Measurements from ENCODE around the gene TBC1D32.
A peak's percentile ranks its signal among the peaks of the same experiment; 100 is the strongest.
"Not testable (repeated sequence)": the region's sequence is repeated elsewhere in the genome, so short reads cannot be mapped to it uniquely, and the experiment has no call there.

The TBC1D32 gene

DNA sequence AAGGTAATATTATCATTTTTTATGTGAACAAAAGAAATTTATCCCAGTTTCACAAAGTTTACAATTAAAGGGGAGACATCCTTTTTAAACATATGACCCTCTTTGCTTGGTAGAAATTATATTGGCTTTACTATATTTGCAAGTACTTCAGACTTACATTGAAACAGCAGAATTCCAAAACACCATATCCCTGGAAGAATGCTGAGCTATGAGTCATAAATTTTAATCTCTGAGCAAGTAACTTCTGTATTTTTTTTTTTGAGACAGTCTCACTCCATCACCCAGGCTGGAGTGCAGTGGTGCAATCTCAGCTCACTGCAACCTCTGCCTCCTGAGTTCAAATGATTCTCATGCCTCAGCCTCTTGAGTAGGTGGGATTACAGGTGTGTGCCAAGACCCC is 240.4 kb downstream of the TBC1D32 start:
- DNase-seq: no peak

DNA sequence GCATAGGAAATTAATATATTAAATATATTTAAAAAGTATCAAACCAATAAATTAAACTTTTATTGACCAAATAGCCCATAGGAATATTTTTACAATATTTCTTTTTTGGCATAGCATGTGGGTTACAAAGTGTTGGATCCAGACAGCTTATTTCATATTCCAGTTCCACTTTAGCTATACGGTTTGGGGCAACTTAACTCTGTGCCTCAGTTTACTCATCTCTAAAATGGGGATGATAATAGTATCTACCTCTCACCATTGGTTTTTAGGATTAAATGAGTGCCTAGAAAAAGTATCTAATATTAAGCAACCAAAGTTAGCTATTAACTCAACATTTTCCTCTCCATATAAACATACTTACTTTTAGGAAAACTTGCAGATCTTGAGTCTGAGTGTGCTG is 243.8 kb downstream of the TBC1D32 start:
- no peak for DNase-seq

DNA sequence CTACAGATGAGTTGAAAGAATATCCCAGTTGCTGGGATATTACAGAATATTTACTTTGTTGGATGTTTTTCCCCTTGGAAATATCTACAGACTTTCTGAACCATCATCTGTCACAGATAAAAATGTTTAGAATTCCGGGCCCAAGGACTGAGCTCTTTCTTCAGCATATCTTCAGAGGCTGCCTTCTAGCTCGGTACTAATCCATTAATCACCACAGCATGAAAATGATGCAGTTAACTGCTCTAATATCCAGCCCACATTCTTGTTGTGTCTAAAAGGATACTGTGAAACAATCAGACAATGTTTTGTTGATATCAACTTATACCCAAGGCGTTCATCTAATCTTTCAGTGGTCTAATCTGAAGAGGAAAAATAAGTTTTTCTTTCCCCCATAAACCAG is 247.4 kb downstream of the TBC1D32 start:
- no peak for DNase-seq

DNA sequence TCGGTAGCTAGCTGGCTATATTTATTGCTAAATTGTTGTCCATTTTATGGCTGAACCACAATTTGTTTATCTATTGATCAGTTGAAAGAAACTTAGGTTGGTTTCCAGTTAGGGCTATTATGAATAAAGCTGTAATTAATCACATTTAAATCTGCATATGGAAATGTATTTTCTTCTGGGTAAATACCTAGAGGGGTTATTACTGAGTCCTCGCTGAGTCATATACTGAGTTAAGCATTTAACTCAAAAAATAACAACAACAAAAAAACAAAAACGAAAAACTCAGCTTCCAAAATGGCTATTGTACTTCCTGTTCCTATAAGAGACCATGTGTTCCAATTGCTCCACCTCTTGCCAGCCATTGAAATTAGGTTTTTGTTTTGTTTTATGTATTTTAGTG is 258.2 kb downstream of the TBC1D32 start:
- no peak for DNase-seq

DNA sequence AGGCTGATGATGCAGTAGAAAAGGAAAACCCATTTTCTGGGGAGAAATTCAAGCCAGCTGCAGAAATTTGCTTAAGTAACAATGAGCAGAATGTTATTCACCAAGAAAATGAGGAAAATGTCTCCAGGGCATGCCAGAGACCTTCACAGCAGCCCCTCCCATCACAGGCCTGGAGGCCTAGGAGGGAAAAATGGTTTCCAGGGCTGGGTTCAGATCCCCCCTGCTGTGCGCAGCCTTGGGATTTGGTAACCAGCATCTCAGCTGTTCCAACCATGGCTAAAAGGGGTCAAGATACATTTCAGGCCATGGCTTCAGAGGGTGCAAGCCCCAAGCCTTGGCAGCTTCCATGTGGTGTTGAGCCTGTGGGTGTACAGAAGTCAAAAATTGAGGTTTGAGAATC is 265.5 kb downstream of the TBC1D32 start:
- not testable (repeated sequence) for DNase-seq

DNA sequence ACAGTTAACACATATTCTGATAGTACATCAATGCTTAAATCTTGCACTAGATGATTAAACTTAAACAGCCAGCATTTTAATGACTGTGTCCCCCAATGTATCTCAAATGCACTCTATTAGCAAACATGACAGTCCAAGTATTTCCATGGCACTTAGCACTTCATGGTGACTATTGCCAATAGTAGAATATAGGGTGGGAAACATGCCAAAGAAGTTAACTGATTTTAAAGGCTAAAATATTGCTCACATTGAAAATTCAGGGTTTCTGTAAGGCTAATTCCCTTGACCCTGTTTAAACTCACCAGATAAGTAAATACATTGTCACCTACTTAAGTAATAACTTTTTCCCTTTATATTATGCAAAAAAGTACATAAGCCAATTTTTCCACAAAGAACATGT is 266.9 kb downstream of the TBC1D32 start:
- no peak for DNase-seq

DNA sequence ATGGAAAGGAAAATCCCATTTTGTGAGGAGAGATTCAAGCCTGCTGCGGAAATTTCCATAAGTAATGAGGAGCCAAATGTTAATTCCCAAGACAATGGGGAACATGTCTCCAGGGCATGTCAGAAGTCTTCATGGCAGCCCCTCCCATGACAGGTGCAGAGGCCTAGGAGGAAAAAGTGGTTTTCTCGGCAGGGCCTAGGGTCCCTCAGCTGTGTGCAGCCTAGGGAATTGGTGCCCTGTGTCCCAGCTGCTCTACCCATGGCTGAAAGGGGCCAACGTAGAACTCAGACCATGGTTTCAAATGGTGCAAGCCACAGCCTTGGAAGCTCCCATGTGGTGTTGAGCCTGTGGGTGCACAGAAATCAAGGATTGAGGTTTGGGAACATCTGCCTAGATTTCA is 269.9 kb downstream of the TBC1D32 start:
- no peak for DNase-seq

DNA sequence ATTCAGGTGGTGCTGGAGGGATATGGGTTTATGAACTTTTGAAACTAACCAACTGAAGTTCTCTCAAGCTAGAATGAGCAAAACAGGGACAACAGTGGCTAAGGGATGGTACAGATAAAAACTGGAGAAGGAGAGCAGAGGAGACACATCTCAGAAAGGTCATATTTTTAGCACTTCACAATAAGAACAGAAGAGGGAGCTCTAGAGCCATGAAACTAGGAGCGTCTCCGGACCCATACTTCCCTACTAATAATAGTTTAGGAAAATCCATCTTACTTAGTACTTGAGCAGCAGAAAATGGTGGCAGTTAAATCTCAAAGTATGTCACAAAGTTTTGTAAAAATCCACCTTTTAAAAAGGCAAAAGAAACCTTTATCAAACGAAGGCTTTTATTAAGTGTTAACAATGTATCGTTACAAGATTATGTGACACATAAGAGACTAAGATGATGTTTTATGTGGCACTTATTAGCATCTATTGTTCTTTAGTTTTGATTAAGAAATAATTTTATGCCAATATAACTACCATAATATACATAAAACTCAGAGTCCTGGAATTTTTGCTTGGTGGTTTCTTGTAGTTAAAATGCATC is 278.6 kb downstream of the TBC1D32 start:
- DNase-seq: peak; percentile 30 to 35

DNA sequence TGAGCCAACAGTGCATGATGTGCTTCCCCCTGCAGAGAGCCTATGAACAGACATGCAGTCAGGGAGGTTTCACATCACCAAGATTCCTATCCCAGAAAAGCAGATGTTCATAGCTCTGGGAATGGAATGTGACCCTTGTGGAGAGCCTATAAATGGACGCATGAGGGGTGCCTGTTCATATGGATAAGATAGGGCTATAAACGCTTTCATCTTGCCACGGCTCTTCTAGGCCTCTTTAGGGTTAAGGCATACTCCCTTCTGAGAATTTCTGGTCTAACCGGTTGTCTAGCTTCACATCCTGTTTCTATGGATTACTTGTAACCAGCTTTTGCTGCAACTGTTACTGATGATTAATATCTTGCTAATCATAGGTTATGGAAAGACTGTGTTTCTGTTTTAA is 285.7 kb downstream of the TBC1D32 start:
- DNase-seq: not testable (repeated sequence)

DNA sequence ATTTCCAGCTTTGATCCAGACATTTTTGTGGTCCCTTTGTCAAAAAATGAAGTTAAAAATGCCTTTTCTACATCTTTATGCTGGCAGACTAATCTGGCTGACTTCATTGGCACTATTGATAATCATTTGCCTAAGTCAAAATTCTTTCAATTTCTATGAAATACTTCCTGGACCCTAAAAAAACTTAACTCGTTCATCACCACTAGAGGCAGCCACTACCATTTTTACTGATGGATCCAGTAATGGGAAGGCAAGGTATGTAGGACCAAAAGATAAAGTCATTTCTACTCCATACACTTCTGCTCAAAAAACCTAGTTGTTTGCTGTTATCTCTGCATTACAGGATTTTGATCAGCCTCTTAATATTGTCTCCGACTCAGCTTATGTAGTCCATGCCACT is 289.4 kb downstream of the TBC1D32 start:
- not testable (repeated sequence) for DNase-seq

DNA sequence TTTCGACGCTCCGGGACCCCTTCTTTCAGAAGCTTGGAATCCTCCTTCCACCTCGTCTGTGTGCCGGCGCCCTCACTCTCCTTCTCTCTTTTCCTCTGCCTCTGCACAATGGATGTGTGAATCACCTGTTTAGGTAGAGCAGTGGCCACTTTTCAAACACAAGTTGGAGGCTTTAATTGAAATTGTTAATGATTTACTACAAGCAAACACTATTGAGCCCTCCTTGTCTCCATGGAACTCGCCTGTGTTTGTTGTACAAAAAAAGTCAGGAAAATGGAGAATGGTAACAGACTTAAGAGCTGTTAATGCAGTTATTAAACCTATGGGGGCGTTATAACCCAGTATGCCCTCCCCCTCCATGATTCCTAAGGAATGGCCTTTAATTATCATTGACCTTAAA is 290.6 kb downstream of the TBC1D32 start:
- not testable (repeated sequence) for DNase-seq

DNA sequence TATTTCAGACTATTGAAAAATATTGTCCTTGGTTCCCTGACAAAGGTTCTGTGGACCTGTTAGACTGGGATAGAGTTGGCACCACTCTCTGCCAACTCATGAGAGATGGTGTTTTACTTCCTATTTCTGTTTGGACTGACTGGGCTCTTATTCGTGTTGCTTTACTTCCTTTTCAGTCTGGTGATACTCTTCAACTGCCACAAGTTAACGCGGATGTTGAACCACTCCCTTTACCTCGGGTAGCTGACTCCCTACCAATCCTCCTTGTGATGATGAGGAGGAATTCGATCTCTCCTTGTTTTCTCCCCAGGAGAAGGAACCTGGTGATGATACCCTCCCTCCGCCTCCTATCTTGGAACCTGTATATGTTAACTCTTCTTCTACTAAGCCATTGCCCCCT is 291.1 kb downstream of the TBC1D32 start:
- DNase-seq: not testable (repeated sequence)

DNA sequence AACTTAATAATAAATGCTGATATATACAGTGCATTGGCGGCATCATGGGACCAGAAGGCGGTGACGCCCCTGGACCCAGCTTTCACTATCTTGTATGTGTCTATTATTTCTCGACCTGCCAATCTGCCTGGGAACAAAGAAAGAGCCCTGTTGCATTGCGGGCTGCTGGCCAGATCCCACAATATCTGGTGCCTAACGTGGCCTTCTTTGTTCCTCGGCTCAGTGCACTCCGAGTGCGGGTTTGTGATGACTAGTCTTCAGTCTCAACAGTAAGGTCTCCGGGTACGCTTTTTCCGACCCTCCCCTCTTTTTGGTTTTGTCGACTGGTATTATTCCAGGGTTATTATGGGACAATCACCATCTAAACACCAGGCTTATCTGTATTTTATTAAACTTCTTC is 291.5 kb downstream of the TBC1D32 start:
- DNase-seq: no peak

DNA sequence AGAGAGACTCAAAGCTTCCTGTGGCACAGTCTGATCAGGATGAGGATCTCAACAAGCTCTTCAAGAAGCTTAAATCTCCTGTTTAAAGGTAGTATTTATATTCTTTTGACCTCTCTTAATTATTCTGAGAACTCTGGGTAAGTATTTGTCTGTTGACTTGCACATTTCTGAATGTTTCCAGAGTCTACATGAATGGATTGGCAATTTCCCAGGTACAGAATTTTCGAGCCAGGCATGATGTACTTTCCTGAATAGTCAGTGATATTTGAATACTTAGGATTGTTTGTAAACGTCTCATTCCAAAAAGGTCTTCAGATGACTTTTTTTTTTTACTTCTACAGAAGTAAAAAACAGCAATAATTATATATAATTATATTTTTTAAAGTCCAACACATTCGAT is 293.4 kb downstream of the TBC1D32 start:
- DNase-seq: no peak

DNA sequence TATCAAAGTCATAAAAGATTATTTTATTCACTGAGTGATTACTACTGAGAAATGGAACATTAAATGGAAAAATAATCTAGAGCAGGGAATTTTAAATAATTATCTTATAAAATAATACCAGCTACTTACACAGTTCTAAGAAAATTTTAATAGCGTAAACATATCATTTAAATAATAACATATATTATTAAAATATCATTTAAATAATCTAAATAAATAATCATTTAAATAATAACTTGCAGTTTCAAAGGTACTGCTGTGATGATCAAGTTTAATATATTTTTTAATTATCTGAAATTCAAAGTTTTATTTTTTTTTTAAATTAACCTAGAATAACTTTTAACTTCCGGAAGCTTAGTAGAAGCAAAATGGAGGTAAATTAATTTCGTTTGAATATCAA is 301.2 kb downstream of the TBC1D32 start:
- no peak for DNase-seq

DNA sequence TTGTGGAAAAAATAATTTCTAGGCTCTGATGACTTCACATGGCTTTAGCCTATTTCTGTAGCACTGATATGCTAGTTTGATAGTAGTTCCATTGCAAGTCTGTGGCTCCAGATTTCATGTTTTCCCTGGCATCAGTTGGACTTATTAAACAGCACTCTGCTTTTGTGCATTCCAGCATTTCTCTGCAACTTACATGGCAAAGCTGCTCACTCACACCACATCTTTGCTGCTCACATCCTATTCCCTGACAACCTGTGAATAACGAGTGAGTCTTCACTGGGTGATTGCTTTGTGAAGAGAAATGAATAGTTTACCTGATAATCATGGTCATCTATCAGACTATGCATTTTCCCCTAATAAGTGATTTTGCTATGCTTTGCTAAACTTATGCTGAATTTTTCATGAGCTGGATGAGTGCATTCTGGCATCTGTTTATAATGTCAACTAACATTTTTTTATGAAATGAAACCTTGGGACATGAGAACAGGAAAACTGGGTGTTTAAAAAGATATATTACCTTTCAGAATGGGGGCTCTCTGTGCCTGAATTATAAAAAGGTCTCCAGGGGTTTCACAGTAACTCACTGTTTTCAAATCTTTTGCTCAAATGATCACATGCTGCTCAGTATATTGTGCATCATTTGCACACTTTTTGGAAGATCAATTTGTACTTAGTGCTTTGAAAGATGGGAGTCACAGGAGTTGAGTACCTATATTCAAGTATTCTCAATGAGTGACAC is 301.8 kb downstream of the TBC1D32 start:
- DNase-seq: no peak

All from SHP77 (cell line).